ENCODE data around the gene PTPDC1.

The PTPDC1 gene

DNA sequence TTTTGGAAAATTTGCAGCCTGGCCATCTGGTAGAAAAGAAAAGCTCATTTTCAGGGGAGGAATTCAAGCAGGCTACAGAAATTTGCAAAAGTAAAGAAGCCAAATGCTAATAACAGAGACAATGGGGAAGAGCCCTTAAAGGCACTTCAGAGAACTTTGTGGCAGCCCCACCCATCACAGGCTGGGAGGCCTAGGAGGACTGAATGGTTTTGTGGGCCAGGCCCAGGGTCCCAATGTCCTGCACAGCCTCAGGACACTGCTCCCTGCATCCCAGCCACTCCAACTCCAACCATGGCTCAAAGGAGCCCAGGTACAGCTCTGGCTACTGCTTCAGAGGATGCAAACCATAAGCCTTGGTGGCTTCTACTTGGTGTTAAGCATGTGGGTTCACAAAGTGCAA lies 44.3 kb downstream of the PTPDC1 start:
- in situ Hi-C loops (cut with HindIII; ENCODE audit: low pct_ligation_motif_present, low pct_unique_long_range_greater_than_20kb, low sequenced_read_pairs), result no loop called here

DNA sequence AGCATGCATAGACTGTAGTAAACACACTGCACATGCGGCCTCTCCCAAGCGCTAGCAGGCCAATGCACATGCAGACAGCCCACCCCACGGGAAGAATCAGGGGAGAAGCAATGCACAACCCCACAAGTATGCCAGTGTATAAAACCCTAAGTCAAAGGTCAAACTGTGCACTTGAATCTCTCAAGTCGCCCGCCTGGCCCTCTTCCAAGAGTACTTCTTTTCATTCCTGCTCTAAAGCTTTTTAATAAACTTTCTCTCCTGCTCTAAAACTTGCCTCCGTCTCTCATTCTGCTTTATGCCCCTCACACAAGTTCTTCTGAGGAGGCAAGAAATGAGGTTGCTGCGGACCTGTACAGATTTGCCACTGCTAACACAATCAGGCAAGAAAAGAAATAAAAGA lies 50.4 kb downstream of the PTPDC1 start:
- no peak for DNase-seq
- in situ Hi-C loops (cut with HindIII; ENCODE audit: low pct_ligation_motif_present, low pct_unique_long_range_greater_than_20kb, low sequenced_read_pairs), result no loop called here

More for the DNA sequence above, 44.3 kb downstream of the PTPDC1 start:
- no peak for DNase-seq

DNA sequence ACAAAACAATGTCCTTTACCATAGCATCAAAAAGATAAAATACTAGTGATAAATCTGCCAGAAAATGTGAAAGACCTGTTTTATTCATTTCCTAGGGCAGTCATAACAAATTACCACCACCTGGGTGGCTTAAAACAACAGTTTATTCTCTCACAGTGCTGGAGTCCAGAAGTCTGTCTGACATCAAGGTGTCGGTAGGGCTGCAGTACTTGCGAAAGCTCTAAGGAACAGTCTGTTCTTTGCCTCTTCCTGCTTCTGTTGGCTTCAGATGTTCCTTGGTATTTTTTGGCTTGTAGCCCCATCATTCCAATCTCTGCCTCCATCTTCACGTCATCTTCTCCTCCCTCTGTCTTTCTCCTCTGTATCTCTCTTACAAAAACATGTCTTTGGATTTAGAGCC lies 51.0 kb downstream of the PTPDC1 start:
- no peak for DNase-seq
- in situ Hi-C loops (cut with HindIII; ENCODE audit: low pct_ligation_motif_present, low pct_unique_long_range_greater_than_20kb, low sequenced_read_pairs), result no loop called here

- in situ Hi-C loops (cut with HindIII; ENCODE audit: low pct_ligation_motif_present, low pct_unique_long_range_greater_than_20kb, low sequenced_read_pairs), result no loop called here
- DNase-seq, result peak; percentile 83
Observed at GRCh38 chr9:94139672-94140417, 55.6 kb downstream of the PTPDC1 start.

- DNase-seq, result no peak
- in situ Hi-C loops (cut with HindIII; ENCODE audit: low pct_ligation_motif_present, low pct_unique_long_range_greater_than_20kb, low sequenced_read_pairs), result no loop called here
Observed at GRCh38 chr9:94140418-94140780, 56.1 kb downstream of the PTPDC1 start.

DNA sequence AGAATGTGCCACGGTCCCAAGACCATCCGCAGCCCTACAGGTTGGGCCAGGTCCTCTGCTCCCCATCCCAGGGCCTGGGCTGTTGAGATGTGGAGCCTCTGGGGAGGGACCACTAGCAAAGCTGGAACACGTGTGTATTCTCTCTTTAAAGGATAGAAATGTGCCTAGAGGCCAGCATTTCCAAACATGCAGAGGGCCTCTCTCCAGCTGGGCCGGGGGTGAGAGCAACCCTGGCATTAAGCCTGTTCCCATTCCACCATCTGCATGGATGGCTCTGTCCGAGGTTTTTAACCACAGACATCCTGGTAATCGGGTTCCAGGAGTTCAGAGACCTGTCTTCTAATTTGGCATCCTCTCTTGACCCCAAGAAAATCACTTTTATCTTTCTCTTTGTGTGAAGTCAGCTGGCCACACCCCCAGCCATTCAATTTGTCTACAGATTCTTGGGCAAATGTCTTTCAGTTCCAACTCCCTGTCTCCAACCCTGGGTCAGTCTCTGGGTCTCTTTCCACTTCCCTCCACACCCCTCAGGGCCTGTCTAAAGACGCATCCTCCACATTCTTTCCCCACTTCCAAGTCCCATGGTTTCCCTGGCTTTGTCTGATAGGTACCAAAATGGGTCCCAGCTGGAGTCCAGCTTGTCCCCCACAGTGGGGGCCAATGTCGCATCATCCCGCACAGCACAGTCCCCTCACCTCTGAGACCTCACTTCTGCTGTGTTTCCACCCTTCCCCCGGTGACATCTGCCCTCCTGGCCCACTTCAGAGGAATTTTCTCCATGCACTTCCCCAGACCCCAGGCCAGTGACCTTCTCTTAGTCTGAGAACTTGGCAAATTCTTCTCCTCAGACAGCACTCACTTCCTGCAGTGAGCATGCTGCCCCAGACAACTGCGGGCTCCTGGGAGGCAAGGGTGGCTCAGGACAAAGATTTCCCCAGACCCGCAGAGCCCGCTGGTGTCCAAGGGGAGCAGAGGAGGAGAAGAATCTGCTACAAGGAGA lies 56.8 kb downstream of the PTPDC1 start:
- in situ Hi-C loops (cut with HindIII; ENCODE audit: low pct_ligation_motif_present, low pct_unique_long_range_greater_than_20kb, low sequenced_read_pairs), result no loop called here
- DNase-seq, result no peak

DNA sequence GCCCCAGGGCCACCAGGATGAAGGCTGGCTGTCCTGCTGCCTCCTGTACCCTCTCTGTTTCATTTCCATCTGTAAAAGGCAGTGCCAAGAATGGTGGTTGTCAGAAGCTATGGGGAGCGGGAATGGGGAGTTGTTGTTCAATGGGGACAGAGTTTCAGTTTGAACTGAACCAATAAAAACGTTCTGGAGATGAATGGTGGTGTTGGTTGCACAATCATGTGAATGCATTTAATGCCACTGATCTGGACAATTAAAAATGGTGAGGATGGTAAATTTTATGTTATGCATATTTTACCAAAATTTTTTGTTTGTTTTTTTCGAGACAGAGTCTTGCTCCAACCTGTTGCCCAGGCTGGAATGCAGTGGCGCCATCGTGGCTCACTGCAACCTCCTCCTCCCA lies 58.1 kb downstream of the PTPDC1 start:
- DNase-seq, result no peak
- in situ Hi-C loops (cut with HindIII; ENCODE audit: low pct_ligation_motif_present, low pct_unique_long_range_greater_than_20kb, low sequenced_read_pairs), result no loop called here

DNA sequence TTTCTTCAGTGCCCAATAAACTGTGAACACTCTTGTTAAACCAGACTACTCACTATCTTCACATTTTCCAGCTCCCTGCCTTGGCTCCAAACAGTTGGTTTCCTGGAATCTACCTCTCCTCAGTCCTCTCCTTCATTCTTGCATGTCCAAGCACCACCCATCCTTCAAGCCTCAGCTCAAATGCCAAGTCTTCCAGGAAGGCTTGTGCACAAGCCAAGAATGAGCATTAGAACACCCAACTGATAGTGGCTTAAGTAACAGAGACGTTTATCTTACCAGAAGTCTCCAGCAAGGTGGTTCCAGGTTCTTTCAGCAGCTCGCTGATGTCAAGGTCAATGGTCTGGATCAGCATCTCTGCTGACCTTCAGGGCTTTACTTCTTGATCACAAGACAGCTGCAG lies 60.1 kb downstream of the PTPDC1 start:
- DNase-seq, result peak; percentile 23
- in situ Hi-C loops (cut with HindIII; ENCODE audit: low pct_ligation_motif_present, low pct_unique_long_range_greater_than_20kb, low sequenced_read_pairs), result no loop called here

- no peak for DNase-seq
- in situ Hi-C loops (cut with HindIII; ENCODE audit: low pct_ligation_motif_present, low pct_unique_long_range_greater_than_20kb, low sequenced_read_pairs), result no loop called here
Observed at GRCh38 chr9:94145640-94146039, 61.4 kb downstream of the PTPDC1 start.

DNA sequence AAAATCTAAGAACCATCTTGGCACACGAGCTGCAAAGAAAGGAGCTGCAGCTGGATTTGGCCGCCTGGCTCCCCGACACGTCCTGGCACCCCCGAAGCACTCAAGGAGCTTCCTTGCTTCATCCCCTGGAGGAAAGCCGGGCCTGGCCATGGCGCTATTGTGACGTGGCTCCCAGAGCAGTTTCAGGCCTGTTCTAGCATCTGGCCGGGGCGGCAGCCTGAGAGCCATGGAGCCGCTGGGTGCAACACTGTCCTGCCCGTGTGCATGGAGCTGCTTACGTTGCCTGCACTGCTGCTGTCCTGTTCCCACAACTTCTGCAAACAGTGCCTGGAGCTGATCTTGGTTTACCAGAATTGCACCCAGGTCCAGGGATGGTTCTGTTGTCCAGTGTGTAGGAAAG lies 63.5 kb downstream of the PTPDC1 start:
- in situ Hi-C loops (cut with HindIII; ENCODE audit: low pct_ligation_motif_present, low pct_unique_long_range_greater_than_20kb, low sequenced_read_pairs), result no loop called here
- DNase-seq, result no peak

GRCh38 chr9:94148419-94148818 lies 64.2 kb downstream of the PTPDC1 start:
- DNase-seq, result no peak
- in situ Hi-C loops (cut with HindIII; ENCODE audit: low pct_ligation_motif_present, low pct_unique_long_range_greater_than_20kb, low sequenced_read_pairs), result no loop called here

GRCh38 chr9:94149696-94150095 lies 65.4 kb downstream of the PTPDC1 start:
- in situ Hi-C loops (cut with HindIII; ENCODE audit: low pct_ligation_motif_present, low pct_unique_long_range_greater_than_20kb, low sequenced_read_pairs), result no loop called here
- no peak for DNase-seq

GRCh38 chr9:94150279-94150828 lies 66.1 kb downstream of the PTPDC1 start:
- in situ Hi-C loops (cut with HindIII; ENCODE audit: low pct_ligation_motif_present, low pct_unique_long_range_greater_than_20kb, low sequenced_read_pairs), result no loop called here
- DNase-seq, result no peak

GRCh38 chr9:94150890-94151650 lies 66.8 kb downstream of the PTPDC1 start:
- no peak for DNase-seq
- in situ Hi-C loops (cut with HindIII; ENCODE audit: low pct_ligation_motif_present, low pct_unique_long_range_greater_than_20kb, low sequenced_read_pairs), result no loop called here

DNA sequence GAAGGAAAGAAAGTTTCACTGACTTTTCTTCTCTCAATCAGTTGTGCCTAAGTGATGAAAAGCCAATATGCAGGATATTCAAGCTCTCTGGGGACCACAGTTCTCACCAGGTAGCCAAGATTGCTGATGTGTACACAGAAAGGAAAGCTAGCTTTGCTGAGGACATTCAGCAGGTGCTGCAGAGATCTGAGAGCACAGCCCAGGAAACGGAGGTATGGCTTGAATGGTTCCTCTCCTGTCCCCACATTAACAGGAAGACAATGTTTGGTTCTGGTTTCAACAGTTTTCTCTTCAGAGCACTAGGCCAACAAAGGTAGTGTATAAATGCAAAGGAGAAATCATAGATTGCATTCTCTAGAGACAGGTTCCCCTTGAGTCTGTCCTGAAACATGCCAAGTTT lies 69.6 kb downstream of the PTPDC1 start:
- in situ Hi-C loops (cut with HindIII; ENCODE audit: low pct_ligation_motif_present, low pct_unique_long_range_greater_than_20kb, low sequenced_read_pairs), result no loop called here
- DNase-seq, result no peak

GRCh38 chr9:94156348-94157049 lies 72.2 kb downstream of the PTPDC1 start:
- no peak for DNase-seq
- in situ Hi-C loops (cut with HindIII; ENCODE audit: low pct_ligation_motif_present, low pct_unique_long_range_greater_than_20kb, low sequenced_read_pairs), result no loop called here

- in situ Hi-C loops (cut with HindIII; ENCODE audit: low pct_ligation_motif_present, low pct_unique_long_range_greater_than_20kb, low sequenced_read_pairs), result no loop called here
- no peak for DNase-seq
Observed at GRCh38 chr9:94157050-94157801, 73.0 kb downstream of the PTPDC1 start.

Measured in ACHN (cell line).